ENCODE data around the gene ADCY2.

The ADCY2 gene

DNA sequence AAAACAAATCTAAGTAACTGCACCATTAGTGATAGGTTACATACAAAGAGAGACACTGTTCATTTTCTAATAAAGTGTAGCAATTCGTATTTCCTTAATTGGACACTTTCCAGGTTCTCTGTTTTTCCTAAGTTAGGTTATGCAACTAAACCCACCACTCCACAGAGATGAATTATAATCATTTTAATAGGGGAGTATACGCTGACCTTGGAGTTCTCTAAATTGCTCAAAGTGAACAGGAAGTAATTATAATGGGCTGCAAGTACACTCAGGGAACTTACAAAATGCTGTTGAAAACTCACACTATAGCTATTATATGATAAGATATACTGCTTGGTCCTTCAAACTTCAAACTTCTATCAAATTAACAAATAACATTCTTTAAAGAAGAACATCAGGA, 18.2 kb upstream of the ADCY2 start:
- no peaks in the 10 kb centered on the region for H3K36me3 ChIP-seq (ENCODE audit: control insufficient read depth, insufficient read depth, low read length)
- no peak for DNase-seq (ENCODE audit: extremely low read depth, insufficient read length)
- H3K4me3 ChIP-seq (replicated peaks; ENCODE audit: low read depth, low read length) = no peak overlapping the region
- TF ChIP-seq, protein P1, sequence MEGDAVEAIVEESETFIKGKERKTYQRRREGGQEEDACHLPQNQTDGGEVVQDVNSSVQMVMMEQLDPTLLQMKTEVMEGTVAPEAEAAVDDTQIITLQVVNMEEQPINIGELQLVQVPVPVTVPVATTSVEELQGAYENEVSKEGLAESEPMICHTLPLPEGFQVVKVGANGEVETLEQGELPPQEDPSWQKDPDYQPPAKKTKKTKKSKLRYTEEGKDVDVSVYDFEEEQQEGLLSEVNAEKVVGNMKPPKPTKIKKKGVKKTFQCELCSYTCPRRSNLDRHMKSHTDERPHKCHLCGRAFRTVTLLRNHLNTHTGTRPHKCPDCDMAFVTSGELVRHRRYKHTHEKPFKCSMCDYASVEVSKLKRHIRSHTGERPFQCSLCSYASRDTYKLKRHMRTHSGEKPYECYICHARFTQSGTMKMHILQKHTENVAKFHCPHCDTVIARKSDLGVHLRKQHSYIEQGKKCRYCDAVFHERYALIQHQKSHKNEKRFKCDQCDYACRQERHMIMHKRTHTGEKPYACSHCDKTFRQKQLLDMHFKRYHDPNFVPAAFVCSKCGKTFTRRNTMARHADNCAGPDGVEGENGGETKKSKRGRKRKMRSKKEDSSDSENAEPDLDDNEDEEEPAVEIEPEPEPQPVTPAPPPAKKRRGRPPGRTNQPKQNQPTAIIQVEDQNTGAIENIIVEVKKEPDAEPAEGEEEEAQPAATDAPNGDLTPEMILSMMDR (IDR thresholded peaks at IDR 0.05; ENCODE audit: insufficient read depth, low read length, poor library complexity, severe bottlenecking) = no peak
- H3K27me3 ChIP-seq (replicated peaks; ENCODE audit: control insufficient read depth, insufficient read depth, low read length) = no peaks in the 10 kb centered on the region

GRCh38 chr5:7382588-7382987, 13.3 kb upstream of the ADCY2 start:
- Histone ChIP-seq H3K4me3 (replicated peaks; ENCODE audit: low read depth, low read length) (no peak overlapping the region), H3K36me3 (ENCODE audit: control insufficient read depth, insufficient read depth, low read length) (no peaks in the 10 kb centered on the region), H3K27me3 (replicated peaks; ENCODE audit: control insufficient read depth, insufficient read depth, low read length) (no peaks in the 10 kb centered on the region)
- TF ChIP-seq, protein P1 (IDR thresholded peaks at IDR 0.05; ENCODE audit: insufficient read depth, low read length, poor library complexity, severe bottlenecking) = no peak
- no peak for DNase-seq (ENCODE audit: extremely low read depth, insufficient read length)

GRCh38 chr5:7385681-7386080, 10.3 kb upstream of the ADCY2 start:
- TF ChIP-seq, protein P1 (IDR thresholded peaks at IDR 0.05; ENCODE audit: insufficient read depth, low read length, poor library complexity, severe bottlenecking) = no peak
- H3K4me3 ChIP-seq (replicated peaks; ENCODE audit: low read depth, low read length) = no peak overlapping the region
- no peaks in the 10 kb centered on the region for H3K27me3 ChIP-seq (replicated peaks; ENCODE audit: control insufficient read depth, insufficient read depth, low read length)
- no peaks in the 10 kb centered on the region for H3K36me3 ChIP-seq (ENCODE audit: control insufficient read depth, insufficient read depth, low read length)
- no peak for DNase-seq (ENCODE audit: extremely low read depth, insufficient read length)

GRCh38 chr5:7388553-7388952, 7.4 kb upstream of the ADCY2 start:
- H3K4me3 ChIP-seq (replicated peaks; ENCODE audit: low read depth, low read length) = no peak overlapping the region
- no peak for DNase-seq (ENCODE audit: extremely low read depth, insufficient read length)
- no peaks in the 10 kb centered on the region for H3K36me3 ChIP-seq (ENCODE audit: control insufficient read depth, insufficient read depth, low read length)
- H3K27me3 ChIP-seq (replicated peaks; ENCODE audit: control insufficient read depth, insufficient read depth, low read length) = no peaks in the 10 kb centered on the region
- TF ChIP-seq, protein P1 (IDR thresholded peaks at IDR 0.05; ENCODE audit: insufficient read depth, low read length, poor library complexity, severe bottlenecking) = no peak

GRCh38 chr5:7391215-7391614, 4.7 kb upstream of the ADCY2 start:
- H3K36me3 ChIP-seq (ENCODE audit: control insufficient read depth, insufficient read depth, low read length) = no peaks in the 10 kb centered on the region
- no peaks in the 10 kb centered on the region for H3K27me3 ChIP-seq (replicated peaks; ENCODE audit: control insufficient read depth, insufficient read depth, low read length)
- TF ChIP-seq, protein P1 (IDR thresholded peaks at IDR 0.05; ENCODE audit: insufficient read depth, low read length, poor library complexity, severe bottlenecking) = no peak
- H3K4me3 ChIP-seq (replicated peaks; ENCODE audit: low read depth, low read length) = no peak overlapping the region
- no peak for DNase-seq (ENCODE audit: extremely low read depth, insufficient read length)

All from GM06990 (cell line).